Activated naive CD4-positive, alpha-beta T cell (primary cell): ENCODE results near the gene NDE1.
"Not testable (repeated sequence)": the region's sequence is repeated elsewhere in the genome, so short reads cannot be mapped to it uniquely, and the experiment has no call there.

Experiments
- DNase-seq, 4 experiments: peaks; one replicate each; lab custom pipeline; 2025; lab: John Stamatoyannopoulos, UW

Gene NDE1

GRCh38 chr16:15701367-15701766 lies 51.3 kb downstream of the NDE1 start:
- DNase-seq: no peak

DNA sequence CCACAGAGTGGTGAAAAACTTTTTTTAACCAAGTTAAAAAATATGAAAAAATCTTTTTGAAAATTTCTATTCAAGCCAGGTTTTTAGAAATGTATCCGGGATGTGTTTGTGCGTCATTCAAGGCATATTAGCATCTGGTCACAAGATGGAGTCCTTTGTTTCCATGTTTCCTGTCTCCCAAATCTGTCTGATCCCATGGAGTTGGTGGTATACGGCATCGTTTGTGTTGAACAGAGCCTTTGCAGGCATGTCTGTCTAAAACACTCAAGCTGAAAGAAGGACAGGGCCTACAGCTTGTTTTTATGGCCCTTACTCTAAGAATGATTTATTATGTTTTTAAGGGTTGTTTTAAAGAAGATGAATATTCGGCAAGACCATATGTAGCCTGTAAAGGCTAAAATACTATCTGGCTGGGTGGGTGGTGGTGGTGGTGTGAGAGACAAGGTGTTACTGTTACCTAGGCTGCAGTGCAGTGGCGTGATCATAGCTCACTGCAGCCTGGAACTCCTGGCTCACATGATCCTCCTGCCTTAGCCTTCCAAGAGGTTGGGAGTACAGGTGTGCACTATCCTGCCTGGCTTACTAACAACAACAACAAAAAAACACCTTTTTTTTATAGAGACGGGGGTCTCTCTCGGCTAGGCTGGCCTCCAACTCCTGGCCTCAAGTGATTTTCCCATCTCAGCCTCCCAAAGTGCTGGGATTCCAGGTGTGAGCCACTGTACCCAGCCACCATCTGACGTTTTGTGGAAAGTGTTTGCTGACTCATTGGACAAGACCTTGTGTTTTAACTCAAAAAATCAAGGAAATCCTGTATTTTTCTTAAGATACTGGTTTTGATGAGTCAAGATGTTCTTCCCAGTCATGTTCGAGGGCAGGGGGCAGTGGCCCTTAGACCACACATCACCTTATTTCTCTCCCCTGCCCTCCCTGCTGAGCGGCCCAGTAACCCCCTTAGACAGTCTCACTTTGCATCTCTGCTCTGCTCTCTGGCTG lies 52.2 kb downstream of the NDE1 start:
- DNase-seq: no peak

- DNase-seq: no peak
Measured at GRCh38 chr16:15703029-15703736, 53.1 kb downstream of the NDE1 start.

DNA sequence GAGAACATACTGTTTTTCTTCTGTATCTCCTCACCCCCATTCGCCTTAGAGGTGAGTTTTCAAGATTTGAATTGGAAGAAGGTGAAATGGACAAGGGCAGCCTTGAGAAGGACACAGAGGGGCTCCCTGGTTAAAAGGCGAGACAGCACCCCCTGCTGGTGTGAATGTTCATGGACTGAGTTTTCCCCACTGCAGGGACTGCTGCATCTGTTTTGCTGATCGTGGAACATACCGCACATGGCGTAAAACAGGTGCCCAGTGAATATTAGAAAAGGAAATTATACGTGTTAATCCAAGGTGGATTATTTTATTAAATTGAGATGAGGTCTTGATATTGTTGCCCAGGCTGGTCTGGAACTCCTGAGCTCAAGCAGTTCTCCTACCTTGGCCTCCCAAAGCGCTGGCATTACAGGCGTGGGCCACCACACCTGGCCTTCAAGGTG lies 54.5 kb downstream of the NDE1 start:
- DNase-seq: peak; percentile 28 to 69 (median 52)

- DNase-seq: no peak
Measured at GRCh38 chr16:15705064-15705565, 55.1 kb downstream of the NDE1 start.

GRCh38 chr16:15707332-15707731 lies 57.3 kb downstream of the NDE1 start:
- DNase-seq: no peak

- DNase-seq: no peak
Measured at GRCh38 chr16:15708096-15708495, 58.1 kb downstream of the NDE1 start.

- no peak for DNase-seq
Measured at GRCh38 chr16:15708997-15709396, 59.0 kb downstream of the NDE1 start.

GRCh38 chr16:15714393-15715172 lies 64.5 kb downstream of the NDE1 start:
- no peak for DNase-seq

GRCh38 chr16:15715221-15715620 lies 65.2 kb downstream of the NDE1 start:
- DNase-seq: no peak

DNA sequence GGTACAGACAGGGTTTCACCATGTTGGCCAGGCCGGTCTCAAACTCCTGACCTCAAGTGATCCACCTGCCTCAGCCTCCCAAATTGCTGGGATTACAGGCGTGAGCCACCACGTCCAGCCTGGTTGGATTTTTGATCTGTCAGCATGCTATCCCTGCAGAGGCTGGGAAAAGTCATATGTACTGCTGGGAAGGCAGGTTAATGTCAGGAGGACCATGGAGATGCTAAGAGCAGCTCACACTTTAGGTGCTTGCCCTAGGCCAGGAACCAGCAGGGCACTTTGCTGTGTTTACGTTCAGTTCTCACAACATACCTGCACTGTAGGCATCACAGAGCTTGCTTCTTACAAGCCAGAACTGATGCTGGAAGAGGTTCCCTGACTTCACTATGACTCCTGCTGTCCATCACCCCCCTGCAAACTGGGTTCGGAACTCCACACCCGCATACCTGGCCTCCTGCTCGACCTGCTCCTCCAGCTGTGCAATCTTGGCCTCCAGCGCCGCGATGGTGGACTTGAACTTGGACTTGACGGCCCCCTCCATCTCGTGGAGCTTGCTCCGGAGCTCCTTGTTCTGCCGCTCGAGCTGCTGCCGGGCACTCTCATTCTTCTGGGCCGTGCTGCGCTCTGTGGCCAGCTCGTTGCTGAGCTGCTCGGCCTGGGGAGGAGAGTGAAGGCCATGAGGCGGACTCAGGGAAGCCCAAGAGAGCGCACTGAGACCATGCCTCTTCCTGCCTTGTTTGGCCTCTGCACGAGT lies 66.8 kb downstream of the NDE1 start:
- no peak for DNase-seq

- no peak for DNase-seq
Measured at GRCh38 chr16:15721018-15721417, 71.0 kb downstream of the NDE1 start.

DNA sequence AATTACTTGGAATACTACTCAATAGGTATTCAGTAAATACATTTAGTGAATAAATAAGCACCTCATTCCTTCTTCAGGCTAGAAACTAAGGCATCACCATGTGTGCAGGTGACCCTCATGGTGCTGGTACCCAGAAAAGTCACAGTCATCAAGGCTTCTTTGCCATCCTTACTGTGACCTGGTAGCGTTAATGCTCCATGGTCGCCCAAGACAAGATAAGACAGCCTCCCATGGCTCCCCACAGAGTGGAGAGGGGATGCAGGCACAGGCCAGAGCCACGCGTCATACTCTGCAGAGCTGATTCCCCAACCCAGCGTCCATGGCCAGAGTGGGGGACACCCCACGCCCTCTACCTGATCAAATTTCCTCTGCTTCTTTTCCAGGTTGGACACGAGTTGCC lies 73.8 kb downstream of the NDE1 start:
- DNase-seq: no peak

DNA sequence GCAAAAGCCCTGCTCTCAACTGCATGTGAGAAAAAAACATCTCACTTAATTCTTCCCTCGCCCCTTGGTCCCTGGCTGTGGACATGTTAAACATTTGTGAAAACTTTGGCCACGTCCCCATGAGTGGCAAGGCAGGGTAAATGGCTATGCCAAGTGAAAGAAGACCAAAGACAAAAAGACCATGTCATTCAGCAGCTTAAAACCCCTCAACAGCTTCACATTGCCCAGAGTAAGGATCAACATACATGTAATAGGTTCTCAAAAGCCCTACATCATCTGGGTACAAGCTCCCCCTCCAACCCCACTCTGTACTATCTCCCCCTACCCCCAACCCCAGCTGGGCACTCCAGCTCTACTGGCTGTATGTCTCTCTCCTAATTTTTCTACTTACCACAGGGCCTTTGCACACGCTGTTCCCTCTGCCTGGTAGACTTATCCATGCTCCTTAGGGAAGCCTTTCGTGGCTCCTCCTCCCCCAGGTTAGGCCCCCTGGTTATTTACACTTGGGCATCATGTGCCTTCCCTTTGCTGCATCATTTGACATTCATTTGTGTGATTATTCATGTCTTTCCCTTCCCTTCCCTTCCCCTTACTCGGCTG lies 75.7 kb downstream of the NDE1 start:
- no peak for DNase-seq

GRCh38 chr16:15726715-15727114 lies 76.7 kb downstream of the NDE1 start:
- no peak for DNase-seq

DNA sequence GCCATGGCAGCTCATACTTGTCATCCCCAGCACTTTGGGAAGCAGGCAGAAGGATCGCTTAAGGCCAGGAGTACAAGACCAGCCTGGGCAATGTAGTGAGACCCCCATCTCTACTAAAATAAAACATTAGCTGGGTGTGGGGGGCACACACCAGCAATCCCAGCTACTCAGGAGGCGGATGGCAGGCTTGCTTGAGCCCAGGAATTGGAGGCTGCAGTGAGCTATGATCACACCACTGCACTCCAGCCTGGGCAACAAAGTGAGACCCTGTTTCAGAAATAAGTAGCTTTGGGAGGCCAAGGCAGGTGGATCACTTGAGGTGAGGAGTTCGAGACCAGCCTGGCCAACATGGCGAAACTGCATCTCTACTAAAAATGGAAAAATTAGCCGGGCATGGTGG lies 77.7 kb downstream of the NDE1 start:
- not testable (repeated sequence) for DNase-seq

DNA sequence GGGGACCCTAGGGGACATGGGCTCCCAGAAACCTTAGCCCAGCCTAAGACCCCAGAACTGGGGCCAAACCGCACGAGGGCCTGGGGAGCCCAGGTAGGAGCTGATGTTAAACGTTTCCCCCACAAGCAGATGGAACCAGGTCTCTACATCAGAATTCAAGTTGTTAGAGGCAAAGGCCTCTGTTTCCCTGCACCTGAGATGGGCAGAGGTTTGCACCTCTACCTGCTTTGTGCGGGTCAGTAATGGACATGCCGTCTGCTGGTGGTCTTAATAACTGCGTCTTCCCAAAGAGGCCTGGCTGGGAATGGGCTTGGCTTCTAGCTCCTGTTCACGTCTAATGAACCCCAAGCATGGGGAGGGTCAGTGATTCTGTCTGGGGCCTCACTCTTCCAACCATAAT lies 79.1 kb downstream of the NDE1 start:
- no peak for DNase-seq

GRCh38 chr16:15732416-15732815 lies 82.4 kb downstream of the NDE1 start:
- no peak for DNase-seq

GRCh38 chr16:15735610-15736009 lies 85.6 kb downstream of the NDE1 start:
- DNase-seq: no peak

DNA sequence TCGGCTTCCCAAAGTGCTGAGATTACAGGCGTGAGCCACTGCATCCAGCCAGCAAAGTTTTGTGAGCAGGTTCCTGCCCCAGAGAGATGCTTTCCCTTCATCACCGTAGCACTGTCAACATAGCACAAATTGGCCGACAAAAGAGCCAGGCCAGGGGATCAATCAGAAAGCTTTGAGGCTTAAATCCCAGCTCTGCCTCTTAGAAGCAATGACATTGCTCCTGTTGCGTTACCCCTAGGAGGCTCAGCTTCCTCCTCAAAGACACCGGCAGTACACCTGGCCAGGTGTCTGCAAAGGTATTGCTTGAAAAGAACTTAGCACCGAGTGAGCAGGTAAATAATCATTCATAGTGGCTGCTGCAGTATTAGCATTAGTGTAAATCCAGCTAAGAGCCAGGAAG lies 86.5 kb downstream of the NDE1 start:
- no peak for DNase-seq

DNA sequence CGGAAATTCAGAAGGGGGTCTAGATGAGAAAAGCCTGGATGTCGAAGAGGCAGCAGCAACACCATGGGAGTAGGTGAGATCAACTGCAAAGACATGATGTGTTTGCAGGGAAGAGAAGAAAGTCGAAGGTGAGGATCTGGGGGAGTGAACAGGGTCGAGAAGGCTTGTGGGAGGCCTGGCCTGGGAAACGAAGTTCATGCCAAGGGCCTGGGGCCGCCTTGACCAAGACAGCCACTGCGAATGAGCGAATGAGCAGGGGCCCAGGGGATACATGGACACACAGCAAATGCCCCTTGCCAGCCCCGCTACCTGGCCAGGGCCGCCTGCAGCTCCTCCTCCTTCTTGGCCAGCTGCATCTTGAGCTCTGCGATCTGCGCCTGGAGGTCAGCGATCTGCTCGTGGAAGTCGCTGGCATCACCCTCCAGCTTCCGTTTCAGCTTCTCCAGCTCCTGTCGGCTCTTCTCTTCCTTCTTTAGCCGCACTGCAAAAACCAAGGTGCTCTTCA lies 87.1 kb downstream of the NDE1 start:
- DNase-seq: no peak
